GM12874 (cell line): ENCODE results near the gene NRG2.

ENCODE experiments used
- CTCF ChIP-seq: IDR thresholded peaks from 2 replicates; pipeline ENCODE4 v1.5.1; 2011; ENCODE audit warnings: low read depth, mild to moderate bottlenecking, control low read depth, low read length, moderate library complexity; ENCODE audit not compliant: insufficient read depth

Gene NRG2

GRCh38 chr5:139955616-139956273, 87.4 kb downstream of the NRG2 start:
- TF ChIP-seq CTCF = no peak

- TF ChIP-seq CTCF = no peak
Observed at GRCh38 chr5:139955053-139955605, 88.0 kb downstream of the NRG2 start.

GRCh38 chr5:139954462-139954861, 88.6 kb downstream of the NRG2 start:
- TF ChIP-seq CTCF = no peak

GRCh38 chr5:139954022-139954421, 89.1 kb downstream of the NRG2 start:
- no peak for TF ChIP-seq CTCF

GRCh38 chr5:139952574-139952973, 90.5 kb downstream of the NRG2 start:
- no peak for TF ChIP-seq CTCF

GRCh38 chr5:139951983-139952382, 91.1 kb downstream of the NRG2 start:
- TF ChIP-seq CTCF = no peak

GRCh38 chr5:139951296-139951924, 91.7 kb downstream of the NRG2 start:
- TF ChIP-seq CTCF = no peak
